Fibroblast of mammary gland (primary cell): ENCODE results near the gene OGT.
"Not testable (repeated sequence)": the region's sequence is repeated elsewhere in the genome, so short reads cannot be mapped to it uniquely, and the experiment has no call there.

ENCODE experiments used
- DNase-seq: peaks from one replicate; pipeline ENCODE4 v3.0.0-alpha.2; 2010; ENCODE audit warnings: low read depth
- H3K4me3 ChIP-seq: 2 replicates; pipeline ENCODE4 v1.5.1; 2011; ENCODE audit warnings: low read depth, mild to moderate bottlenecking, low read length, moderate library complexity; ENCODE audit not compliant: control insufficient read depth
- CTCF ChIP-seq: conservative IDR thresholded peaks from 2 replicates; pipeline ENCODE4 v1.5.1; 2011; ENCODE audit warnings: low read depth, low read length, inconsistent platforms; ENCODE audit not compliant: control insufficient read depth, insufficient read depth

OGT gene

GRCh38 chrX:71563921-71564320 lies 31.0 kb downstream of the OGT start:
- H3K4me3 ChIP-seq, result no peak overlapping the region
- no peak for DNase-seq
- TF ChIP-seq CTCF, result no peak

GRCh38 chrX:71565474-71566041 lies 32.7 kb downstream of the OGT start:
- no peak for TF ChIP-seq CTCF
- peak; percentile 7 for DNase-seq
- H3K4me3 ChIP-seq, result no peak overlapping the region

- not testable (repeated sequence) for H3K4me3 ChIP-seq, DNase-seq
Measured at GRCh38 chrX:71571390-71571789, 38.5 kb downstream of the OGT start.

GRCh38 chrX:71573590-71573989 lies 40.7 kb downstream of the OGT start:
- no peak for TF ChIP-seq CTCF
- H3K4me3 ChIP-seq, result no peak overlapping the region
- DNase-seq, result no peak

GRCh38 chrX:71577682-71578081 lies 44.8 kb downstream of the OGT start:
- TF ChIP-seq CTCF, result no peak
- no peak overlapping the region for H3K4me3 ChIP-seq
- no peak for DNase-seq

GRCh38 chrX:71578253-71579135 lies 45.6 kb downstream of the OGT start, which contains the start of gene GCNA:
GCNA (plus strand) TSS chrX:71578437; CDS start chrX:71580822, 2,385 bp downstream.
- TF ChIP-seq CTCF, result no peak
- no peak for DNase-seq
- H3K4me3 ChIP-seq, result no peak within 1 kb of the TSS

- no peak for DNase-seq
- TF ChIP-seq CTCF, result no peak
Measured at GRCh38 chrX:71579136-71579989, 46.5 kb downstream of the OGT start.

More at GRCh38 chrX:71579136-71579989, 46.5 kb downstream of the OGT start:
- no peak overlapping the region for H3K4me3 ChIP-seq
